ENCODE measurements around the gene TMEM87A.

TMEM87A gene

DNA sequence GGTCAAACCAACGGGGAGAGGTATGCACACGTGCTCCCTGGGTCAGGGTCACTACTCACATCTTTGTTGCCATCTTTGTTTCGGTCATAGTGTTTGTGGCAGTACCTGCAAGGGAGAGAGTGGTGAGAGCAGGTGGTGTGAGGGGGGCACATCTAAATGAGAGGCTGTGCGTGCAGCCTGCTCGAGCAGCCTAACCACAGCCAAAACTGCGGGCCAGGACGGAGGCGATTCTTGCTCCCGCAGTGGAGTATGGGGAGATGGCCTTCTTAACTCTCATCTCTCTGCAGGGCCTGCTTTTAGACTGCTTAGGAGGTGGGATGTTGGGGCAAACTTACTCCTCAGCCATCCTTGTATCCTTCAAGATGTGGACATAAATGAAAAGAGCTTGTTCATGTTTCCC is 109.9 kb downstream of the TMEM87A start:
- peaks cover 0 to 4% of the 10 kb centered on the region in 2 experiments for H3K4me1 ChIP-seq (ENCODE audit: control insufficient read depth in 1 of 2, insufficient read depth in 1 of 2, low read depth in 1 of 2, low read length in 1 of 2)
- H3K9me3 ChIP-seq: no peaks in the 10 kb centered on the region
- peaks cover 100% of the 10 kb centered on the region for H3K36me3 ChIP-seq
- no peak overlapping the region for H3K4me3 ChIP-seq (ENCODE audit: low read depth in 1 of 2, low read length in 1 of 2)
- no peak overlapping the region for H3K27ac ChIP-seq
- H3K27me3 ChIP-seq: no peaks in the 10 kb centered on the region
- TF ChIP-seq, protein P1, sequence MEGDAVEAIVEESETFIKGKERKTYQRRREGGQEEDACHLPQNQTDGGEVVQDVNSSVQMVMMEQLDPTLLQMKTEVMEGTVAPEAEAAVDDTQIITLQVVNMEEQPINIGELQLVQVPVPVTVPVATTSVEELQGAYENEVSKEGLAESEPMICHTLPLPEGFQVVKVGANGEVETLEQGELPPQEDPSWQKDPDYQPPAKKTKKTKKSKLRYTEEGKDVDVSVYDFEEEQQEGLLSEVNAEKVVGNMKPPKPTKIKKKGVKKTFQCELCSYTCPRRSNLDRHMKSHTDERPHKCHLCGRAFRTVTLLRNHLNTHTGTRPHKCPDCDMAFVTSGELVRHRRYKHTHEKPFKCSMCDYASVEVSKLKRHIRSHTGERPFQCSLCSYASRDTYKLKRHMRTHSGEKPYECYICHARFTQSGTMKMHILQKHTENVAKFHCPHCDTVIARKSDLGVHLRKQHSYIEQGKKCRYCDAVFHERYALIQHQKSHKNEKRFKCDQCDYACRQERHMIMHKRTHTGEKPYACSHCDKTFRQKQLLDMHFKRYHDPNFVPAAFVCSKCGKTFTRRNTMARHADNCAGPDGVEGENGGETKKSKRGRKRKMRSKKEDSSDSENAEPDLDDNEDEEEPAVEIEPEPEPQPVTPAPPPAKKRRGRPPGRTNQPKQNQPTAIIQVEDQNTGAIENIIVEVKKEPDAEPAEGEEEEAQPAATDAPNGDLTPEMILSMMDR (IDR thresholded peaks at IDR 0.05): no peak
